HG03378 (cell line): ENCODE data around the gene FRMD4B.
"Not testable (repeated sequence)": the region's sequence is repeated elsewhere in the genome, so short reads cannot be mapped to it uniquely, and the experiment has no call there.

Source experiments
- ATAC-seq: cut with Tn5 transposase; IDR thresholded peaks from one replicate; pipeline ENCODE4 v1.9.1; 2021; ENCODE audit warnings: mild to moderate bottlenecking, moderate library complexity; ENCODE audit not compliant: unreplicated experiment

The FRMD4B gene

DNA sequence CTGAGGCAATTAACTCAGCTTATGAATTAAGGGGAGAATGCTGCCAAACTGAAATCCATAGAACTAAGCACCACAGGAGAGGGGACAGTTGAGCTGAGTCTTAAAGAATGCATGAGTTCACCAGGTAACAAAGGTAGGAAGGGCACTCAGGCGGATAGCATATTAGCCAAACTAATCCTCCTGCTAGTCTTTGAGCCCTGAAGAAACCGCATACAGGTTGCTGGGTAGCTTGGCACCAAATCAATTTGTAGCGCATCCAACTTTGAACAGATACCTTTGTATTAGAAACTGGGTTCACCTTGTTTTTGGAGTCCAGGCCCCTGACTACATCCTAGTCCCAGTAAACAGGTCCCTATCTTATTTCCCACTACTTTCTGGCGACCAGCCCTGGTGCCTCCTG lies 93.7 kb downstream of the FRMD4B start:
- no peak for ATAC-seq

DNA sequence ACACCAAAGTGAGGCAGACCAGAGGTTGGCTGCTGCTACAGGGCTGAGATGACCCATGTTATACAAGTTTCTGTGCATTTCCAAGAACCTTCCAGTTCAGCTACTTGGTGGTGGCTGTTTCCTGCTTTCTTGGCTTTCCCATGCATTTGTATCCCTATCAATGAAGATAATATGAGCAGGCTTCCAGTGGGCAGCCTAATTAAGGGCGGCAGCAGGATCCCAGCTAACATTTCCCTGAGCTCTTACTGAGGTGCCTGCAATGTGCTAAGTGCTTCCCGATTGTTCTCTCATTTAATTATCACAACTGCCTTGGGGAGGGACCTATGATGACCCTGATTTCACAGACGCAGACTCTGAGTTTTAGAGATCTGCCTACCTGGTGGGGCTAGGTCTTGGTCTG lies 95.5 kb downstream of the FRMD4B start:
- no peak for ATAC-seq

DNA sequence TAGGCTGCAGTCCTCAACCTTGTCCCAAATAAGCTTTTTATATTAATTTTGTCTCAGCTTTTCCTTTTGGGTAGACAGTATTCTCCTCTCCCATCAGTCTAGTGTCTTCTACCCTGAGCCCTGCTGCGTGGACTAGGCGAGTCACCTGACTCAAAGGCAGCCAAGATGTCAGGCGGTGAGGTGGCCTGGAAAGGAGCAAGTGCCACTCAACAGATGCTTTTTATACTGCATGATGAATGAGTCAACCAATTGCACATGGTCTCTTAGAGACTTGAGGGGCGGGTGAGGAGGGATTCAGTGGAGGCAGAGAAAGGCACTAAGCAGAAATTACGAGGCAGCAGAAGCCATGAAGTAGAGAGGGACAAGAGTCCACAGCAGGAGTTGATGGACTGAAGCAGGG lies 95.9 kb downstream of the FRMD4B start:
- ATAC-seq, result no peak

DNA sequence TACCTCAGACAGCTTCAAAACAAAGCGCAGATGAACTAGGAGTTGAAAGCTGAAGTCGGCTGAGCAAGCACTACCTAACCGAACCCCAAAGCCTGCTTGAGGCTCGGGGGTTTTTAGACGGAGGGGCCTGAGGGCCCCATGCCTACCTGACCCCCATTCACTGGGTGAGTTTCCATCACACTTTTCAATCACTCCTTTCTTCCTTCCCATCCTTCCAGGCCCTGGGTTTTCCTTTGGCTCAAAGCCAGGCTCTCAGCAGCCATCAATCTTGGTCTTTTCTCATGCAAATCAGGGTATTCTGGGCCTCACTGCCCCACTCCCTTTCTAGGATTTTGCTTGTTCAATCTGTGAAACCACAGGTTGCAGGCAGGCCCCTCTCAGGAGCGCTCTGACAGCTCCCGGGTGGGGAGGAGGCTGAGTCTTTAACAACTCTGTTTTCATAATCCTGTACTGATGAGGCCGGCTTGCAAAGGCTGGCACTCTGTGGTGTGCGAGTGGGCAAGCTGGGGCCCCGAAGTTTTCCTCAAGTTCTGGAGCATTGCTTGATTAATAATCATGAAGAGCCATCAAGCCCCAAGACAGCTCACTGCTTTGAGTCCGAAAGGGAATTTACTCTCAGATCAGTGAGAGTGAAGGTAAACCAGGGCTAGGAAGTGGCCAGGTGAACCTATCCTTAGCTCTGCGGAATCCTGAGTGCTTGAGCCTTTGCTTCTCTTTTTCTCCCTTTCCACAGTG lies 97.6 kb downstream of the FRMD4B start:
- no peak for ATAC-seq

DNA sequence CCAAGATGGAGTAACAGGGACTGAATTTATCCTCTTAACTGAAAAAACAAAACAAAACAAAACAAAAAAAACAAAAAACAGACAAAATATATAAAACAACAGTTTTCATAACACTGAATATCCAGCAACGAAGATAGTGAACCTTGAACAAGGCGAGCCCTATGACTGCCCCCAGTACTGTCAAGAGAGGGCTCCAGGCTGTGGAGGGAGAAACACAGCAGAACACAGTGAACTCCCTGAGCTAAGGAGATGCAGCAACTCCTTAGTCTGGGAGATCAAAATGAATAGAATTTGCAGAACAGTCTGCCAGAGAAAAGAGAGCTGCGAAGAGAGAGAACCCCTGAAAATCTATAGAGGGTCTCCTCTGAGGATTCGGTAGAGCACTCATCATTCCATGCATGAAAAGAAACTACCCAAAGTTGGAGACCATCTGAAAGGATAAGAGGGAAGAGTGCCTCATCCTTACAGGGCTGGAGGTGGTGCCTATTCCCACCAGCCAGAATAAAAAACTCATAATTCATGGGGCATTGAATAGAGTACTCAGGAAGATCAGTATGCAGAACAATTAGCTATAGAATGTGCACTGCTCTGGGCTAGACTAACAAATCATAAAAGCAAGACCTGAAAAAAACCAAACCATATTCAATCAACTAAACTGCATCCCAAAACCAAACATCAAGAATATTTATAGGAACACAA lies 101.8 kb downstream of the FRMD4B start:
- ATAC-seq, result no peak

DNA sequence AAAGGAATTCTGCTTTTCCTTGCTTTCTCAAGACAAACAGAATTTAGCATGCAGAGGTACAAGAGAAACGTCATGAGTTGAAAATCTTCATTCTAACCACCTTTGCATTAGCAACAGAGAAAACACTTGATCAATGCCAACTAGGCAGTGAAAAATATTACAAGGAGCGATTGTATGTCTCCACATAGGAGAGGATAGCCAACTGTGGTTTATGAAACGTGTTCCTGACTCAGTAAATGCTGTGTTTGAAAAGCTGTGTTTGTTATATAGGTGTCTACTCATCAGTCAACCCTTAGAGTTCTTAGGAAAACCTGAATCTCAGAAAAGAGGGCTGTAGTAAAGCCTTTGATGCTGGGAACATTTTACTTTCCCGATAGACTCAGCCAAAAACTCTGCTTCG lies 102.4 kb downstream of the FRMD4B start:
- ATAC-seq, result no peak

DNA sequence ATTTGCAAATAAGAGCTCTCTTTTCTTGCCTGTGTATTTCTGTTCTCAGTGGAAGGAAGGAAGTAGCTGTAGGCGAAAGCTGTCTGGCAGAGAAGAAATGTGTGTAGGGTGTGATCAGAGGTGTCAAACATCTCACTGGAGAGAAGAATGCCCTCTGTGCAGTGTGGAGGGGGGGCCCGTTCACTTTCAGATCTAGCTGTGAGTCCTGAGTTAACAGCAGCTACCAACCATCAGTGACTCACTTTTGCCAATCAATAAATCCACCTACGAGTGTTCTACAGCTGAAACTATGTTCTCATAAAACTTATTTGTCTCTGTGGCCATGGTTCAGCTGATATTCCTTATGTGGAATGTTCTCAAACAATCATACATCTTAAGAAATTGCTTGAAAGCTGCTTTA lies 103.7 kb downstream of the FRMD4B start:
- ATAC-seq, result no peak

DNA sequence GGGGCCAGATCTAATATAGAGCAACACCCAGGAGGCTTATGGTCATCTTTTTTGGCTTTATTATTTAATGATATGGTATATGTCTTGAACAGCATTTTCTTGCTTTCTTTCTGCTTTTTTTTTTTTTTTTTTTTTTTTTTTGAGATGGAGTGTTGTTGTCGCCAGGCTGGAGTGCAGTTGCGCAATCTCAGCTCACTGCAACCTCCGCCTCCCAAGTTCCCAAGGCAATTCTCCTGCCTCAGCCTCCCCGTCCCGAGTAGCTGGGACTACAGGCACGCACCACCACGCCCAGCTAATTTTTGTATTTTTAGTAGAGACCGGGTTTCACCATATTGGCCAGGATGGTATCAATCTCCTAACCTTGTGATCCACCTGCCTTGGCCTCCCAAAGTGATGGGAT lies 108.5 kb downstream of the FRMD4B start:
- not testable (repeated sequence) for ATAC-seq

DNA sequence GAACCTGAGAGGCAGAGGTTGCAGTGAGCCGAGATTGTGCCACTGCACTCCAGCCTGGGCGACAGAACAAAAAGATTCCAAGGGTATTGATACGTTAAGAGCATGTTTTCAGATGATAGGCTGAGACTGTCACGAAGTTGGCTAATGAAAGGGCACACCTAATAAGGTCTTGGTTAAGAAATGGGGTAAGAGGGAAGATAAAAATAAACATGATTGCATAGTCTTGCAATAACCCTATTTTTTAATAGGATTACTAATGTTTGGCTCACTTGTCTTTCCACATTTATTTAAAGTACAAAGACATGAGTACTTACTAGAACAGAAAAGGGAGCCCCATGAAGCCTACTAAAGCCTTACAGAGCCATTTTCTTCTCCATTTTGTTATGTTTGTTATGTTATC lies 109.0 kb downstream of the FRMD4B start:
- ATAC-seq, result no peak

DNA sequence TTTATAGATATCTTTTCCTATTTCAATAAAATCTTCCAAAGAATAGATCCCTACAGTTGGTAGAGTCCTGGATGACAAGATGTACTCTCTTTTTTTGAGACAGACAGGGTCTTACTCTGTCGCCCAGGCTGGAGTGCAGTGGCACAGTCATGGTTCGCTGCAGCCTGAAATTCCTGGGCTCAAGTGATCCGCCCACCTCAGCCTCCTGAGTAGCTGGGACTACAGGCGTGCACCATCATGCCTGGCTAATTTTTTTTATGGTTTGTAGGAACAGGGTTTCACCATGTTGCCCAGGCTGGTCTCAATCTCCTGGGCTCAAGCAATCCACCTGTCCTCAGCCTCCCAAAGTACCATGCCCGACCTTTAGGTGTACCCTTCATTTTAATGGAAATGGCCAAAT lies 109.7 kb downstream of the FRMD4B start:
- ATAC-seq, result not testable (repeated sequence)

DNA sequence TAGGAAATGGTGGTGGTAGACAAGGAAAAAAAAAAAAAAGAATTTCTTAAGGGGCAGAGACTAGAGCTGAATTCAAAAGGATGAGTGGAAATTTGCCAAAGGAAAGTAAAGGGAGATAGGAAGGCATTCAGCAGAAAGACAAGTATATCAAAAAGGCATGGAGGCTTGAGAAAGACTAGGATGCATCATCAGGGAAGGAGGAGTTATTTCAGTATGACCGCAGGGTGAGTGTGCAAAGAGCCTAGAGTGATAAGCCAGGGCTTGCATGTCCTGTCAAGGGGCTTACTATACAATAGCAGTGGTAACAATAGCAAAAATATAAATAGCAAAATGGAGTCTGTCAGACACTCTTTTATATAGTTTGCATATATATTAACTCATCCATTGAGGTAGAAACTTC lies 112.0 kb downstream of the FRMD4B start:
- ATAC-seq, result no peak

DNA sequence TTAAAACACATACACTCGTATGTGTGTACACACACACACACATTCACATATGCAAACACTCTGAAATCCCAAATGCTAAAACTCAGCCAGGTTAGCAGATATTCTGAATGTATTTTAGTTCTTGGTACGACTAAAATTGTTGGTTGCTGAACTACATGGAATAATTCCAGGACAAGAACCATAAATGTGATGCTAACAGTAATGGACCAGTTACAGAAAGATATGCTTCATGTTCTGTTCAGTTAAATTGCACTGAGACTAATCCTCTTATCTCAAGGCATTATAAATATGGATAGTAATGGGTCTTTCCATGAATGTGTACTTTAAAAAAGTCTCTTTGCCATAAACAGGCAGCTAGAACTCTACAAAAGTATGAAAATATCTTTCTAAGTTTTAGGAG lies 113.3 kb downstream of the FRMD4B start:
- no peak for ATAC-seq

DNA sequence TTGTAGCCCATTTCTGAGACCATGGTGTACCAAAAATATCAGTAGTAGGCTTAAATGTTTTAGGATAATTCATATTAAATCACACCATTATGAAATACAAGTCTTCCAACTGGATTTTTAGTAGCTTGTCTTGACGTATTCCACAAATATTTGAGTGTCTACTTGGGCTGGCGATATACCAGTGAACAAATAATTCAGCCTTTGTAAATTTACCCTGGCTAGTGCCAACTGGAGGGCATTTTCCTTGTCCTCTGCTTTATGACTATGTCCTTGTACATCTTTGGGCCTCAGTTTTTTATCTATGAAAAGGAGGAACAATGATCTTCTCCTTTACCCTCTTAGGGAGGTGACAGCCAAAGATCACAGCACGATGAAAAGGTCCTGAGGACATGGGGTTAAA lies 114.8 kb downstream of the FRMD4B start:
- ATAC-seq, result no peak

DNA sequence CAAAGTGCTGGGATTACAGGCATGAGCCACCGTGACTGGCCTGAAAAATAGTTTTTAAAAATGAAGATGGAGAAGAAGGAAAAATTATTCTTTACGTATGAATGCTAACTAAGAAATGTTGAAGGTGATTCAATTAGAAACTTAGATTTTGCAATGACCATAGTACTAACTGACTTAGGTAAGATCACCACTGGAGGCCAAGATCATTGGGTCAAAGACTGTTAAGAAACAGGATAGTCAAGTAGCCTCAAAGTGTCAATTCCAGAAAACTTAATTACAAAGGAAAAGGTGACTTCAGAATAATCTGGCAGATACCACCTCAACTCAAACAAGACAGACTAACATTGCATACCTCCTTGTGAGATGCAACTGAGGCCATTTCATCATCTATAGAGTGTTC lies 119.3 kb downstream of the FRMD4B start:
- no peak for ATAC-seq

DNA sequence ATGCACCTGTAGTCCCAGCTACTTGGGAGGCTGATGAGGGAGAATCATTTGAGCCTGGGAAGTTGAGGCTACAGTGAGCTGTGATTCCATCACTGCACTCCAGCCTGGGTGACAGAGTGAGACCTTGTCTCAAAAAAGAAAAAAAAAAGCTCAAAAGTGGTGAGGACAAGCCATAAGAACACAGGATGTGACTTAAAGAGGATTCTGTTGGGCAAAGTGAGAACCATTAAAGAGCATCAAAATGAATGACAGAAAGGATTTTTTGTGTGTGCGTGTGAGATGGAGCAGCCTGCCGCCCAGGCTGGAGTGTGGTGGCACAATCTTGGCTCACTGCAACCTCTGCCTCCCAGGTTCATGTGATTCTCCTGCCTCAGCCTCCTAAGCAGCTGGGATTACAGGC lies 119.8 kb downstream of the FRMD4B start:
- ATAC-seq, result not testable (repeated sequence)

DNA sequence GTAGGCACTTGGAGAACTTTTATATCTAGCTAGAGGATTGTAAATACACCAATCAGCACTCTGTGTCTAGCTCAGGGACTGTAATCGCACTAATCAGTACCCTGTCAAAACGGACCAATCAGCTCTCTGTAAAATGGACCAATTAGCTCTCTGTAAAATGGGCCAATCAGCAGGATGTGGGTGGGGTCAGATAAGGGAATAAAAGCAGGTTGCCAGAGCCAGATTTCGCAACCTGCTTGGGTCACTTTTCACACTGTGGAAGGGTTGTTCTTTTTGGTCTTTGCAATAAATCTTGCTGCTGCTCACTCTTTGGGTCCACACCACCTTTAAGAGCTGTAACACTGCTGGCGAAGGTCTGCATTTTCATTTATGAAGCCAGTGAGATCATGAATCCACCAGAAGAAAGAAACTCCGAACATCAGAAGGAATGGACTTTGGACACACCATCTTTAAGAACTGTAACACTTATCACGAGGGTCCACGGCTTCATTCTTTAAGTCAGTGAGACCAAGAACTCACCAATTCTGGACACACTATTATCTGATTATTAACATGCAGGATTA lies 125.0 kb downstream of the FRMD4B start:
- ATAC-seq, result not testable (repeated sequence)

DNA sequence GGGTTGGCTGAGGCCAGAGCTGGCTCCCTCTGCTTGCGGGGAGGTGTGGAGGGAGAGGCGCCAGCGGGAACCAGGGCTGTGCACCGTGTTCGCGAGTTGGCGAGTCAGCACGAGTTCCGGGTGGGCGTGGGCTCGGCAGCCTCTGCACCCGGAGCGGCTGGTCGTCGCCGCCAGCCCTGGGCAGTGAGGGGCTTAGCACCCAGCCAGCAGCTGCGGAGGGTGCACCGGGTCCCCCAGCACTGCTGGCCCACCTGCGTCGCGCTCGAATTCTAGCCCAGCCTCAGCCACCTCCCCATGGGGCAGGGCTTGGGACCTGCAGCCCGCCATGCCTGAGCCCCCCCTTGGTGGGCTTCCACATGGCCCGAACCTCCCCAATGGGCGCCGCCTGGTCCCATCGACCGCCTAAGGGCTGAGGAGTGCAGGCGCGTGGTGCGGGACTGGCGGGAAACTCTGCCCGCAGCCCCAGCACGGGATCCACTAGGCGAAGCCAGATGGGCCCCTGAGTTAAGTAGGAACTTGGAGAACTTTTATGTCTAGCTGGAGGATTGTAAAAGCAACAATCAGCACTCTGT lies 125.6 kb downstream of the FRMD4B start:
- ATAC-seq, result no peak

DNA sequence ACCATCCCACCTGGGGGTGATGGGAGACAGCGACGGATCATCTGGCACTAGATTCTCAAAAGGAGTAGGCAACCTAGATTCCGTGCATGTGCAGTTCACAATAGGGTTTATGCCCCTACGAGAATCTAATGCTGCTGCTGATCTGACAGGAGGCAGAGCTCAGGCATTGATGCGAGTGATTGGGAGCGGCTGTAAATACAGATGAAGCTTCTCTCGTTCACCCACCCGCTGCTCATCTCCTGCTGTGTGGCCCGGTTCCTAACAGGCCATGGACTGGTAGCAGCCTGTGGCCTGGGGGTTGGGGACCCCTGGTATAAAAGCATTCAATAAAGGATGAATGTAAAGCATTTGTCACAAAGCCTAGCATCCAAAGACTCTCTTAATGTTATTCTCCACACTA lies 126.8 kb downstream of the FRMD4B start:
- ATAC-seq, result no peak

DNA sequence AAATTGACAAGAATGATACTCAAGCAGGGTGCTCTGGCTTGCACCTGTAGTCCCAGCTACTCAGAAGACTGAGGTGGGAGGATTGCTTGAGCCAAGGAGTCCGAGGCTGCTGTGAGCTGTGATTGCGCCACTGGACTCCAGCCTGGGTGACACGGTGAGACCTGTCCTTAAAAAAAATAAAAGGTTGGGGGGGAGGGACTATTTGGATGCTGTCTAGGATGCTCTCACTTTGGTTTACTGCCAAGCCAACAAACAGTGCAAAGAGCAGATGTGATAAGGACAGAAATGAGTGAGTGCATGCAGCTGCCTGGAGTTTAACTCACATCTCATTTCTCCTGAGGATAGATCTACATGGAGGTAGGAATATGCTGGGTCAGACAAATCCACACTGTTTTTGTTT lies 130.0 kb downstream of the FRMD4B start:
- no peak for ATAC-seq

DNA sequence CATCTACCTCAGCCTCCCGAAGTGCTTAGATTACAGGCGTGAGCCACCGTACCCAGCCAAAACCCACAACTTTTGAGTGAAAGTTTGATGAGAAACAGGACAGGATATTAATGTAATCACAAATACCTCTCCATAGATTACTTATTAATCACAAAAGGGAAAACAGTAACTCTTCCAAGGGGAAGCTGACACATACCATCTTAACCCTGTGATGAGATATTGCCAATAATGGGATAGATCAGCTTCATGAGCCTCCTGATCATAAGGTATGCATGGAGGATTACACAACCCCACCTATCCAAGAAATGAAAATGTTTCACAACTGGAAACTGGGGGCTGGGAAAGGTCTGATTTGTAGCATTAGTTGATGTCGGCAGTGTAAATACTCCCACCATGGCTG lies 131.5 kb downstream of the FRMD4B start:
- ATAC-seq, result no peak

DNA sequence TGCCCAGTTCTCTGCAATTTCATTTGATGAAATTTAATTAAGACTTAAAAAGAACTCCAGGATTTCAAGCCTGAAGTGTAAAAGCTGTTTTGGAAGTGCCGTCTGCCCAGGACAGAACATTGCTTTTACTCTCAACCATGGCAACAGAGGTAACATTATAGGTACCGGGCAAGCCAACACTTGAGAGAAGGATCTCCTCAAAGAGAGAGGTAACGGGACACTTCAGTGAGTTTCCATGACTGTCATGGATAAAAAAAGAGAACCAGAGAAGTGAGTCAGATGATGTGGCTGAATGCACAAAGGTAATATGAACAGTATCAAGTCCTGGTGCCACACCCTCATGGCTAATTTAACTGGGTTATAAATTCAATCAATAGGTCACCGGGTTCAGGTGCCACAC lies 133.3 kb downstream of the FRMD4B start:
- ATAC-seq, result no peak

DNA sequence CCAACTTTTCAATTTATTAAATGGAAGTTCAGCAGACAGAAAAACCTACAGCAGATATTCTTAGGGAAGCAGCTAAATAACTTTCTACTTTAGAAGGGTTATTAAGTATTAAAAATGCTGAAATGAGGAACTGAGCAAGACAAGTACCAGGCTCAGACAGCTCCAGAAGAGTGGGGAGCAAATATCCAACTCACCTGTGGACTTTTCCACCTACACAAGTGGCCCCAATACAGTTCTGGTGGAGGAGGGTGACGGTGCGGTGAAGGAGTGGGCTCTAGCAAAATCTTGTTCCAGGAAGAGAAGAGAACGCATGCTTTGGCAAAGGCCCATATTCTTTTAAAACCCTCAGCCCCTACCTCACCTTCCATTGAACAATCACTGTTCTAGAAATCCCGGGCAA lies 133.7 kb downstream of the FRMD4B start:
- ATAC-seq, result no peak
